Suprapubic skin (tissue), 4 donors: ENCODE measurements around the gene ILDR2. TPM values are rescaled to one million over a fixed set of nuclear protein-coding genes. Genes with fewer than 3 reads are reported as not detected.

Source experiments
- DNase-seq, 2 donors: peaks; one replicate each; pipeline ENCODE4 v3.0.0-alpha.2; 2019; ENCODE audit warnings: low spot score in 2 of 2
- H3K27ac ChIP-seq: fragments of 200-600 bp; sonication (generic); one replicate; pipeline ENCODE4 v1.5.1; 2019
- H3K27me3 ChIP-seq: fragments of 200-600 bp; sonication (generic); one replicate; pipeline ENCODE4 v1.5.1; 2019
- H3K36me3 ChIP-seq: fragments of 200-600 bp; sonication (generic); one replicate; pipeline ENCODE4 v1.5.1; 2019
- H3K4me1 ChIP-seq: fragments of 200-600 bp; sonication (generic); one replicate; pipeline ENCODE4 v1.5.1; 2019
- H3K4me3 ChIP-seq: fragments of 200-600 bp; sonication (generic); one replicate; pipeline ENCODE4 v1.5.1; 2019; ENCODE audit warnings: mild to moderate bottlenecking
- H3K9me3 ChIP-seq: fragments of 200-600 bp; sonication (generic); one replicate; pipeline ENCODE4 v1.5.1; 2019
- EP300 ChIP-seq: sonication (generic); formaldehyde crosslinking; IDR thresholded peaks from one replicate; pipeline ENCODE4 v1.6.1; 2017; ENCODE audit warnings: antibody characterized with exemption
- POLR2A ChIP-seq, 2 donors: fragments of 450-650 bp; IDR thresholded peaks; one replicate each; pipeline ENCODE4 v1.6.1; 2017; ENCODE audit warnings: antibody characterized with exemption in 2 of 2, mild to moderate bottlenecking in 2 of 2, moderate library complexity in 2 of 2
- POLR2AphosphoS5 ChIP-seq, 3 donors: sonication (generic); formaldehyde crosslinking; IDR thresholded peaks; one replicate each; pipeline ENCODE4 v1.6.1; 2017; ENCODE audit warnings: antibody characterized with exemption in 3 of 3
- WGBS: methylation state at CpG from one replicate; pipeline ENCODE4 v1.1.5; 2018; 5-methylcytosine and 5-hydroxymethylcytosine counted together
- total RNA-seq, 4 donors: library from RNA; depleted of rRNA; stranded (reverse); fragments of >200 nt; gene quantifications; one replicate each; pipeline ENCODE4 v1.1.0, GENCODE V29; 2016
- TF ChIP-seq, protein P1 (sequence below), 2 donors: fragments of 200-600 bp in 1 of 2; fragments of 450-650 bp in 1 of 2; sonication (generic) in 1 of 2; IDR thresholded peaks; one replicate each; pipeline ENCODE4 v1.5.1; 2016 to 2019; ENCODE audit warnings: antibody characterized with exemption in 2 of 2, mild to moderate bottlenecking in 1 of 2, moderate library complexity in 1 of 2

Gene ILDR2
- total RNA-seq, 4 donors from 2014 or later = 0.47 to 0.70 (median 0.48) TPM; not detected in 1

GRCh38 chr1:166914111-166914510, 61.2 kb downstream of the ILDR2 start:
- H3K4me1 ChIP-seq = no peaks in the 10 kb centered on the region
- H3K4me3 ChIP-seq = no peak overlapping the region
- peaks cover 18% of the 10 kb centered on the region for H3K27me3 ChIP-seq
- H3K36me3 ChIP-seq = no peaks in the 10 kb centered on the region
- WGBS = 73% methylated on average over 3 of the region's 3 CpGs
- DNase-seq = no peak
- H3K9me3 ChIP-seq = no peaks in the 10 kb centered on the region
- H3K27ac ChIP-seq = no peak overlapping the region
- no peak for TF ChIP-seq EP300
- no peak for TF ChIP-seq POLR2AphosphoS5 (IDR thresholded peaks at IDR 0.05)

- DNase-seq = no peak
- WGBS = 92% methylated on average over 1 of the region's 1 CpG
- H3K4me1 ChIP-seq = no peaks in the 10 kb centered on the region
- TF ChIP-seq POLR2A (IDR thresholded peaks at IDR 0.05) (no peak), EP300 (no peak), POLR2AphosphoS5 (IDR thresholded peaks at IDR 0.05) (no peak)
- TF ChIP-seq, protein P1, sequence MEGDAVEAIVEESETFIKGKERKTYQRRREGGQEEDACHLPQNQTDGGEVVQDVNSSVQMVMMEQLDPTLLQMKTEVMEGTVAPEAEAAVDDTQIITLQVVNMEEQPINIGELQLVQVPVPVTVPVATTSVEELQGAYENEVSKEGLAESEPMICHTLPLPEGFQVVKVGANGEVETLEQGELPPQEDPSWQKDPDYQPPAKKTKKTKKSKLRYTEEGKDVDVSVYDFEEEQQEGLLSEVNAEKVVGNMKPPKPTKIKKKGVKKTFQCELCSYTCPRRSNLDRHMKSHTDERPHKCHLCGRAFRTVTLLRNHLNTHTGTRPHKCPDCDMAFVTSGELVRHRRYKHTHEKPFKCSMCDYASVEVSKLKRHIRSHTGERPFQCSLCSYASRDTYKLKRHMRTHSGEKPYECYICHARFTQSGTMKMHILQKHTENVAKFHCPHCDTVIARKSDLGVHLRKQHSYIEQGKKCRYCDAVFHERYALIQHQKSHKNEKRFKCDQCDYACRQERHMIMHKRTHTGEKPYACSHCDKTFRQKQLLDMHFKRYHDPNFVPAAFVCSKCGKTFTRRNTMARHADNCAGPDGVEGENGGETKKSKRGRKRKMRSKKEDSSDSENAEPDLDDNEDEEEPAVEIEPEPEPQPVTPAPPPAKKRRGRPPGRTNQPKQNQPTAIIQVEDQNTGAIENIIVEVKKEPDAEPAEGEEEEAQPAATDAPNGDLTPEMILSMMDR (IDR thresholded peaks at IDR 0.05) = no peak
- H3K4me3 ChIP-seq = no peak overlapping the region
- H3K36me3 ChIP-seq = no peaks in the 10 kb centered on the region
- no peaks in the 10 kb centered on the region for H3K9me3 ChIP-seq
- no peak overlapping the region for H3K27ac ChIP-seq
- no peaks in the 10 kb centered on the region for H3K27me3 ChIP-seq
Measured at GRCh38 chr1:166911624-166912023, 63.7 kb downstream of the ILDR2 start.

DNA sequence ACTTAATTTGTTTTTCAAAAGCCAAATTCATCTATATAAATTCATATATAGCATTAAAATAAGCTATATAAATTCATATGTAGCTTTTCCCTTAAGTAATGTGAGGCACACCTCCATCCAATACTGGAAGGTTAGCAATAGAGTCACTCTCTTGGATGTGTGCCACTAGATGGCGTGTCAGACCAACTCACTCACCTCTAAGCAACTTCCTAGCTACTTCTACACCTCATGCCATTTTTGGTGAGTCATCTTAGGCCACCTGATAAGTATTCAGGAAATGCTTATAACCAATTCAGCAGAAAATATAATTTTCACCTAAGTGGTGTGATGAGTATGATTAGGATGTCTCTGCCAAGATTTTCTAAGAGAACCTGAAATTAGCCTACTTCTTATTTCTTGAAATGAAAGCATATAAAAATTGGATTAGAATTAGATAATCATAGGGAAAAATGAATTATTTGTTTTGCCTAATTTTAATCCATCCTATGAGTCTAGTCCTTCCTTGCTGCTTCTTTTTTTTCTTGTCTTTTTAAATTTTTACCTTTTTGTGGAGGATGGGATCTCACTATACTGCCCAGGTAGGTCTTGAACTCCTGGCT, 64.8 kb downstream of the ILDR2 start:
- Histone ChIP-seq H3K9me3 (no peaks in the 10 kb centered on the region), H3K27ac (no peak overlapping the region), H3K27me3 (no peaks in the 10 kb centered on the region), H3K4me3 (no peak overlapping the region), H3K4me1 (no peaks in the 10 kb centered on the region), H3K36me3 (no peaks in the 10 kb centered on the region)
- TF ChIP-seq, protein P1 (IDR thresholded peaks at IDR 0.05) = peak in 1 of 2 donors; percentile 36
- no peak for TF ChIP-seq EP300
- TF ChIP-seq POLR2AphosphoS5 (IDR thresholded peaks at IDR 0.05) = no peak
- WGBS = 12% methylated on average over 1 of the region's 1 CpG
- DNase-seq = no peak

DNA sequence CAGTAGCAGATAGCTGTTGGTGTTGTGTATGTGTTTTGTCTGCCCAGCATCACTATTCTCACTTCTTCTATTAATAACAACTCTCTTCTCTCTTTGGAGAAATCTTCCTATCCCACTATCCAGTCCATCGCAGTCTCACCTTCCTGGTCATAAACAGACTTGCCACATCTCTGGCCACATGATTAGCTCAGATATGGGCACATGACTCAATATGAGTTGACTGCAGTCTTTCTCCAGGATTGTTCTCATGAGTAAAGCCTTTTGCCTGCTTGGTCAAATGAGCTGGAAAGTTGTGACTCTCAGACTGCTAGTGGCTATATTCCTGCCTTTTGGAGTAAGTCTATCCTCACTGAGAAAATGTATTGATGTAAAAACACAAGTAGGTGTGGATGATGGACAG, 66.4 kb downstream of the ILDR2 start:
- DNase-seq = no peak
- WGBS = 100% methylated on average over 1 of the region's 1 CpG
- no peaks in the 10 kb centered on the region for H3K9me3 ChIP-seq
- no peaks in the 10 kb centered on the region for H3K36me3 ChIP-seq
- H3K4me3 ChIP-seq = no peak overlapping the region
- H3K27ac ChIP-seq = no peak overlapping the region
- no peaks in the 10 kb centered on the region for H3K4me1 ChIP-seq
- TF ChIP-seq EP300 = no peak
- TF ChIP-seq, protein P1 (IDR thresholded peaks at IDR 0.05) = no peak
- no peak for TF ChIP-seq POLR2AphosphoS5 (IDR thresholded peaks at IDR 0.05)
- TF ChIP-seq POLR2A (IDR thresholded peaks at IDR 0.05) = no peak
- no peaks in the 10 kb centered on the region for H3K27me3 ChIP-seq

DNA sequence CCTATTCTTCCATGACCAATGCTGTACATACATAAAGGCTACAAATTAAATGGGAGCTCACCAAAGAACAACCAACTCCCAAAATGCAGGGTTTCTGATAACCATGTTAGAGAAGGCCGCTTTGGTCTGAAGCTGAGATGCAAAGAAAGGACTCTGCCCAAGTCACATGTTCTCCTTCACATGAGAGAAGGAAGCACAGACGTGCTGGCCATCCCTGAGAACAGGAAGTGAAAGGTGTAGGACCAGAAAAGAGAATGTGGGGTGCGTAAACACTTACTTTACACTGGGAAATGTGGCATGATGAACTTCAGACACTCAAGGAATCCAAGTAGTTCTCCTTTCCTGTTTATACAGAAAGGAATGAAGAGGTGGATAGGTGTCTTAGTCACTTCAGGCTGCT, 67.6 kb downstream of the ILDR2 start:
- H3K4me3 ChIP-seq = no peak overlapping the region
- TF ChIP-seq EP300 (no peak), POLR2A (IDR thresholded peaks at IDR 0.05) (no peak), POLR2AphosphoS5 (IDR thresholded peaks at IDR 0.05) (no peak)
- TF ChIP-seq, protein P1 (IDR thresholded peaks at IDR 0.05) = no peak
- H3K27me3 ChIP-seq = no peaks in the 10 kb centered on the region
- no peaks in the 10 kb centered on the region for H3K9me3 ChIP-seq
- no peak for DNase-seq
- 69% methylated on average over 3 of the region's 3 CpGs for WGBS
- H3K27ac ChIP-seq = no peak overlapping the region
- H3K4me1 ChIP-seq = no peaks in the 10 kb centered on the region
- H3K36me3 ChIP-seq = no peaks in the 10 kb centered on the region

DNA sequence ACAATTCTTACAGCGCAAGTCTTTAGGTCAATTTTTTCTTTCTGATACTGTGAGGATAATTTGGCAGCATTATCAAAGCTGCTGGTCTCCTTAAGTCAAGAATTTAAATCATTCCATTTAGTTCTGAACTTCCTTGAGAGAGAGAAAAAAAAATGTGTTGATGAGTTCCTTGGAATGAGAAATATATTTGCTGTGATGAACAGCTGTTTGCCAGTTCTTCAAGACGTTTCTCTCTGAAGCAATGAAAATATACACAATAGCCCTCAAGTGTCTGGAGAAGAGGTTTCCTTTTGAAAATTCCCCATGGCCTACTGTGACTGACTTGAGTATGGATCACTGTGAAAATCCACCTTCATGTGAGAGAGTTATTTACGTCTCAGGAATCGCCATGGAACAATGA, 68.3 kb downstream of the ILDR2 start:
- WGBS = 72% methylated on average over 4 of the region's 4 CpGs
- H3K27ac ChIP-seq = no peak overlapping the region
- DNase-seq = no peak
- no peak overlapping the region for H3K4me3 ChIP-seq
- TF ChIP-seq, protein P1 (IDR thresholded peaks at IDR 0.05) = no peak
- TF ChIP-seq EP300 = no peak
- TF ChIP-seq POLR2AphosphoS5 (IDR thresholded peaks at IDR 0.05) = no peak
- no peak for TF ChIP-seq POLR2A (IDR thresholded peaks at IDR 0.05)
- H3K9me3 ChIP-seq = no peaks in the 10 kb centered on the region
- H3K27me3 ChIP-seq = no peaks in the 10 kb centered on the region
- H3K36me3 ChIP-seq = no peaks in the 10 kb centered on the region
- no peaks in the 10 kb centered on the region for H3K4me1 ChIP-seq
